ENCODE results near the gene AHI1. TPM values are rescaled to one million over a fixed set of nuclear protein-coding genes. Genes with fewer than 3 reads are reported as not detected.

Gene AHI1
- total and polyA plus RNA-seq, 8 donors, result 10.6 to 24.8 (median 16.5) TPM

DNA sequence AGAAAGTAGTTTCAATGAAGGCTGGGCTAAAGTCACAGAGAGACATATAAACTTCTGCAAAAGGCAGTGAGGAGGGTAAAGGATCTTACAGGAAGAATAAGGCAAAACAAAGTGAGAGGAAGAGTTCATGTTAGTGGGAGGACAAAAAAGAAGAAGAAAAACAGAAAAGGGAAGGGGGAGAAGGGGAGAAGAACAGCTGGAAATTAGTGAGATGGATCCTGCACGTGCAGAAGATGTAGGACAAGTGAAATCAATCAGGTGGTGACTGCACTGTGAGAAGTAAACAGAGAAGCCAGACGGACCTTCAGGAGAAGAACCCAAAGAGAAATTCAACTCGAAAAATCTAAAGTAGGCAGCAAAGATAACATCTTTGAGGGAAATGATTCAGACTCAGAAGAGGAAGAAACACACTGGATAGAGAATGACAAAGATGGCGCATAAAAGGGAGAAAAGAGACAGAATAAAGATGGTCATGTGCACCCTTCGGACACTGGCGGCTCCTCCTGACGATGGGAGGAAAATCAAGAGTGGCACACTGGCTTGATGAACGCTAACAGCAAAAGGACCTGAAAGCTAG, 210.5 kb downstream of the AHI1 start:
- intact Hi-C loops (cut with DNase I), result no loop called here
- TF ChIP-seq CTCF (IDR thresholded peaks at IDR 0.05), result no peak
- DNase-seq (no peak), ATAC-seq (no peak), FAIRE-seq (no peak)
- Histone ChIP-seq H3K9me3 (no peaks in the 10 kb centered on the region), H3K4me1 (no peaks in the 10 kb centered on the region), H3K4me3 (no peak overlapping the region), H3K36me3 (peaks cover 0 to 8% (median 0%) of the 10 kb centered on the region in 3 donors), H3K27ac (no peak overlapping the region), H3K27me3 (no peaks in the 10 kb centered on the region)
- WGBS, 2 donors, result 85 to 88% methylated on average over 8 of the region's 8 CpGs

- TF ChIP-seq CTCF (IDR thresholded peaks at IDR 0.05), result no peak
- Histone ChIP-seq H3K4me3 (no peak overlapping the region), H3K4me1 (no peaks in the 10 kb centered on the region), H3K9me3 (no peaks in the 10 kb centered on the region), H3K36me3 (peaks cover 0 to 8% (median 0%) of the 10 kb centered on the region in 3 donors), H3K27me3 (no peaks in the 10 kb centered on the region), H3K27ac (no peak overlapping the region)
- 80 to 88% methylated on average over 2 of the region's 2 CpGs for WGBS, 2 donors
- no peak for FAIRE-seq
- no peak for DNase-seq
- intact Hi-C loops (cut with DNase I), result no loop called here
- no peak for ATAC-seq
These were observed 212.4 kb downstream of the AHI1 start for GRCh38 chr6:135285165-135285564.

- H3K4me3 ChIP-seq, result no peak overlapping the region
- H3K9me3 ChIP-seq, result no peaks in the 10 kb centered on the region
- no peak for DNase-seq
- H3K27ac ChIP-seq, result no peak overlapping the region
- FAIRE-seq, result no peak
- no peak for ATAC-seq
- H3K27me3 ChIP-seq, result no peaks in the 10 kb centered on the region
- WGBS, 2 donors, result 95 to 96% methylated on average over 2 of the region's 2 CpGs
- intact Hi-C loops (cut with DNase I), result no loop called here
- H3K4me1 ChIP-seq, result no peaks in the 10 kb centered on the region
- H3K36me3 ChIP-seq, result no peaks in the 10 kb centered on the region
- TF ChIP-seq CTCF (IDR thresholded peaks at IDR 0.05), result no peak
These were observed 213.6 kb downstream of the AHI1 start for GRCh38 chr6:135283926-135284325.

DNA sequence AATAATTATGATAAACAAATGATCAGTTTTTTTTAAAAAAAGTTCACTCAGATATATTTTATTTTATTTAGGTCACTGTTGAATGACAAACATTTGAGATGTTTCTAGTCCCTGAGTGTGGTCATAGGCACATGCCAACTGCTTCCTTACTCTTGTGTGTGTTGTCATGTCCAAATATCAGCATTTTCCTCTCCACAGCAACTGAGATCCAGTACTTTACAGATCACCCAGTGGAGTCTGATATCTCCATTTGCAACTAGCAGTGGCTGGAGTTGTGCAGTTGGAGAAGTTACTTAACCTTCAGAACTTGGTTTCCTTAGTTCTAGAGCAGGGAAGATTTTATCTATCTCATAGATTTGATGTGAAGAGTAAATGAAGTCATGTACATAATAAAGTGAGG, 215.1 kb downstream of the AHI1 start:
- Histone ChIP-seq H3K27ac (no peak overlapping the region), H3K36me3 (no peaks in the 10 kb centered on the region), H3K27me3 (no peaks in the 10 kb centered on the region), H3K9me3 (no peaks in the 10 kb centered on the region), H3K4me3 (no peak overlapping the region), H3K4me1 (no peaks in the 10 kb centered on the region)
- no peak for FAIRE-seq
- ATAC-seq, result no peak
- intact Hi-C loops (cut with DNase I), result no loop called here
- no peak for DNase-seq
- TF ChIP-seq CTCF (IDR thresholded peaks at IDR 0.05), result no peak

- Histone ChIP-seq H3K27ac (no peak overlapping the region), H3K36me3 (no peaks in the 10 kb centered on the region), H3K4me3 (no peak overlapping the region), H3K9me3 (no peaks in the 10 kb centered on the region), H3K27me3 (no peaks in the 10 kb centered on the region), H3K4me1 (no peaks in the 10 kb centered on the region)
- no peak for TF ChIP-seq CTCF (IDR thresholded peaks at IDR 0.05)
- WGBS, 2 donors, result 91 to 92% methylated on average over 4 of the region's 4 CpGs
- DNase-seq (no peak), FAIRE-seq (no peak), ATAC-seq (no peak)
- intact Hi-C loops (cut with DNase I), result no loop called here
These were observed 215.6 kb downstream of the AHI1 start for GRCh38 chr6:135281964-135282363.
